H9 (cell line): ENCODE data around the gene STK32B. TPM values are rescaled to one million over a fixed set of nuclear protein-coding genes. Genes with fewer than 3 reads are reported as not detected.

Source experiments
- DNase-seq: peaks from one replicate; pipeline ENCODE4 v3.0.0-alpha.2; 2017
- H2AFZ ChIP-seq: one replicate; pipeline ENCODE4 v1.6.1; 2013; ENCODE audit warnings: mild to moderate bottlenecking, low read length, control low read depth, moderate library complexity
- H2AK5ac ChIP-seq: 2 replicates; pipeline ENCODE4 v1.6.1; 2013; ENCODE audit warnings: low read length, control low read depth, mixed read lengths; ENCODE audit not compliant: insufficient read length
- H2BK120ac ChIP-seq: one replicate; pipeline ENCODE4 v1.6.1; 2013; ENCODE audit warnings: low read depth, mild to moderate bottlenecking, low read length, control low read depth, inconsistent platforms; ENCODE audit not compliant: poor library complexity, severe bottlenecking
- H2BK12ac ChIP-seq: 2 replicates; pipeline ENCODE4 v1.6.1; 2013; ENCODE audit warnings: low read length, control low read depth, mixed read lengths, low read depth; ENCODE audit not compliant: insufficient read length
- H2BK15ac ChIP-seq: 2 replicates; pipeline ENCODE4 v1.6.1; 2013; ENCODE audit warnings: low read depth, low read length, control low read depth
- H2BK20ac ChIP-seq: one replicate; pipeline ENCODE4 v1.6.1; 2013; ENCODE audit warnings: low read depth, mild to moderate bottlenecking, low read length, control low read depth, inconsistent platforms; ENCODE audit not compliant: poor library complexity, severe bottlenecking
- H2BK5ac ChIP-seq: 2 replicates; pipeline ENCODE4 v1.6.1; 2013; ENCODE audit warnings: low read length, control low read depth, mixed read lengths; ENCODE audit not compliant: insufficient read length
- H3K14ac ChIP-seq: 2 replicates; pipeline ENCODE4 v1.6.1; 2013; ENCODE audit warnings: low read length, control low read depth; ENCODE audit not compliant: insufficient read depth
- H3K18ac ChIP-seq: 2 replicates; pipeline ENCODE4 v1.6.1; 2013; ENCODE audit warnings: low read depth, mild to moderate bottlenecking, mixed read lengths, low read length, control low read depth; ENCODE audit not compliant: insufficient read length
- H3K23ac ChIP-seq: 2 replicates; pipeline ENCODE4 v1.6.1; 2013; ENCODE audit warnings: low read length, control low read depth, mixed read lengths, low read depth; ENCODE audit not compliant: insufficient read length
- H3K23me2 ChIP-seq: 2 replicates; pipeline ENCODE4 v1.6.1; 2013; ENCODE audit warnings: low read depth, mild to moderate bottlenecking, mixed read lengths, low read length, control low read depth; ENCODE audit not compliant: insufficient read length, poor library complexity, severe bottlenecking
- H3K27ac ChIP-seq: 2 replicates; pipeline ENCODE4 v1.5.1; 2013; ENCODE audit warnings: low read length, control low read depth, mixed read lengths, low read depth; ENCODE audit not compliant: insufficient read length
- H3K27me3 ChIP-seq: 2 replicates; pipeline ENCODE4 v1.6.1; 2013; ENCODE audit warnings: low read length, control low read depth, inconsistent platforms; ENCODE audit not compliant: insufficient read depth
- H3K4ac ChIP-seq: 2 replicates; pipeline ENCODE4 v1.6.1; 2013; ENCODE audit warnings: low read depth, mild to moderate bottlenecking, control low read depth, inconsistent platforms, low read length, moderate library complexity
- H3K4me1 ChIP-seq: 2 replicates; pipeline ENCODE4 v1.6.1; 2013; ENCODE audit warnings: low read length, control low read depth, inconsistent platforms; ENCODE audit not compliant: insufficient read depth
- H3K4me2 ChIP-seq: 2 replicates; pipeline ENCODE4 v1.6.1; 2013; ENCODE audit warnings: low read length, control low read depth, mixed read lengths; ENCODE audit not compliant: insufficient read length, insufficient read depth
- H3K56ac ChIP-seq: 2 replicates; pipeline ENCODE4 v1.6.1; 2013; ENCODE audit warnings: low read depth, mild to moderate bottlenecking, mixed read lengths, low read length, control low read depth; ENCODE audit not compliant: insufficient read length
- H3K79me1 ChIP-seq: 2 replicates; pipeline ENCODE4 v1.6.1; 2013; ENCODE audit warnings: low read depth, mild to moderate bottlenecking, moderate library complexity, low read length, control low read depth, inconsistent platforms; ENCODE audit not compliant: insufficient read depth, poor library complexity, severe bottlenecking
- H3K79me2 ChIP-seq: 2 replicates; pipeline ENCODE4 v1.6.1; 2013; ENCODE audit warnings: low read length, control low read depth, inconsistent platforms; ENCODE audit not compliant: insufficient read depth
- H3K9ac ChIP-seq: 2 replicates; pipeline ENCODE4 v1.6.1; 2013; ENCODE audit warnings: low read length, control low read depth, mixed read lengths; ENCODE audit not compliant: insufficient read length; ENCODE audit errors: extremely low read depth
- H3K9me3 ChIP-seq: one replicate; pipeline ENCODE4 v1.6.1; 2013; ENCODE audit warnings: low read depth, low read length, inconsistent platforms; ENCODE audit not compliant: control insufficient read depth
- H3T11ph ChIP-seq: one replicate; pipeline ENCODE4 v1.6.1; 2013; ENCODE audit warnings: mild to moderate bottlenecking, low read length, control low read depth, inconsistent platforms
- H4K20me1 ChIP-seq: one replicate; pipeline ENCODE4 v1.6.1; 2013; ENCODE audit not compliant: control insufficient read depth, insufficient read length, insufficient read depth
- H4K5ac ChIP-seq: 2 replicates; pipeline ENCODE4 v1.6.1; 2013; ENCODE audit warnings: low read depth, mild to moderate bottlenecking, mixed read lengths, low read length, control low read depth; ENCODE audit not compliant: insufficient read length
- H4K8ac ChIP-seq: replicated peaks from 2 replicates; pipeline ENCODE4 v1.6.1; 2013; ENCODE audit warnings: low read length, control low read depth, mixed read lengths, low read depth; ENCODE audit not compliant: insufficient read length
- H4K91ac ChIP-seq: 2 replicates; pipeline ENCODE4 v1.6.1; 2013; ENCODE audit warnings: low read depth, mild to moderate bottlenecking, moderate library complexity, mixed read lengths, low read length, control low read depth; ENCODE audit not compliant: insufficient read length
- H3K27ac Mint-ChIP-seq, 3 experiments: 2 replicates in 2 of 3; 3 replicates in 1 of 3; pipeline ENCODE4 v1.8.0; 2020 to 2021; ENCODE audit warnings: mixed read lengths in 3 of 3, mild to moderate bottlenecking in 1 of 3, moderate library complexity in 1 of 3
- H3K27me3 Mint-ChIP-seq: 2 replicates; pipeline ENCODE4 v1.8.0; 2021; ENCODE audit warnings: low read depth, mild to moderate bottlenecking, moderate library complexity, mixed read lengths
- H3K36me3 Mint-ChIP-seq, 3 experiments: 2 replicates in 2 of 3; 3 replicates in 1 of 3; pipeline ENCODE4 v1.8.0; 2020 to 2021; ENCODE audit warnings: low read depth in 3 of 3, mixed read lengths in 3 of 3; ENCODE audit not compliant: insufficient read depth in 1 of 3
- H3K4me1 Mint-ChIP-seq, 2 experiments: 2 replicates each; pipeline ENCODE4 v1.8.0; 2020; ENCODE audit warnings: mixed read lengths in 2 of 2
- H3K4me3 Mint-ChIP-seq, 2 experiments: 2 replicates in 1 of 2; 3 replicates in 1 of 2; pipeline ENCODE4 v1.8.0; 2020 to 2021; ENCODE audit warnings: mild to moderate bottlenecking in 2 of 2, mixed read lengths in 2 of 2, moderate library complexity in 1 of 2
- H3K9me3 Mint-ChIP-seq, 2 experiments: 2 replicates in 1 of 2; 3 replicates in 1 of 2; pipeline ENCODE4 v1.8.0; 2020; ENCODE audit warnings: mild to moderate bottlenecking in 2 of 2, mixed read lengths in 2 of 2, moderate library complexity in 1 of 2
- WGBS: extraction: QIAGEN DNeasy Blood & Tissue Kit; methylation state at CpG from one replicate; pipeline ENCODE4 v1.1.7; 2013; ENCODE audit warnings: missing lambda C conversion rate, low lambda C conversion rate, mixed read lengths; ENCODE audit not compliant: insufficient read length; ENCODE audit errors: extremely low coverage; 5-methylcytosine and 5-hydroxymethylcytosine counted together
- total RNA-seq: library from RNA; stranded (reverse); gene quantifications from 2 replicates; pipeline ENCODE4 v1.2.1, GENCODE V29; 2021
- TF ChIP-seq, protein P1 (sequence below): fragments of 200-600 bp; sonication (generic); conservative IDR thresholded peaks from 3 replicates; pipeline ENCODE4 v1.8.0; 2021; ENCODE audit warnings: antibody characterized with exemption, mild to moderate bottlenecking

The STK32B gene
- total RNA-seq, 1 experiment from 2014 or later = 1.0 TPM

- Histone ChIP-seq H3K23me2 (no peaks in the 10 kb centered on the region), H3K79me2 (no peaks in the 10 kb centered on the region), H3K27me3 (no peaks in the 10 kb centered on the region), H2BK15ac (no peak overlapping the region), H3K79me1 (no peaks in the 10 kb centered on the region), H4K91ac (no peak overlapping the region), H4K5ac (no peak overlapping the region), H3K18ac (no peak overlapping the region), H3K27ac (no peak overlapping the region), H4K8ac (no peak overlapping the region), H3K23ac (no peak overlapping the region), H3T11ph (no peak overlapping the region), H3K9me3 (no peaks in the 10 kb centered on the region), H3K14ac (no peak overlapping the region), H2BK5ac (no peak overlapping the region), H3K4me2 (no peak overlapping the region), H2BK12ac (no peak overlapping the region), H3K9ac (no peak overlapping the region), H2AK5ac (no peak overlapping the region), H2BK120ac (no peak overlapping the region), H2BK20ac (no peak overlapping the region), H2AFZ (no peak overlapping the region), H3K56ac (no peak overlapping the region), H3K4ac (no peak overlapping the region), H3K4me1 (peaks cover 2% of the 10 kb centered on the region; the same call in 1 of the 2 replicates), H4K20me1 (no peaks in the 10 kb centered on the region)
- Mint-ChIP-seq H3K9me3 (peaks cover under 1% of the 10 kb centered on the region in 2 experiments; a peak in 1 of 5 replicates), H3K4me3 (no peak overlapping the region), H3K4me1 (peaks cover 5 to 7% of the 10 kb centered on the region in 2 experiments), H3K36me3 (peaks cover 0 to 4% (median 2%) of the 10 kb centered on the region in 3 experiments; a peak in 4 of 7 replicates), H3K27ac (no peak overlapping the region), H3K27me3 (peaks cover 19% of the 10 kb centered on the region)
- TF ChIP-seq, protein P1, sequence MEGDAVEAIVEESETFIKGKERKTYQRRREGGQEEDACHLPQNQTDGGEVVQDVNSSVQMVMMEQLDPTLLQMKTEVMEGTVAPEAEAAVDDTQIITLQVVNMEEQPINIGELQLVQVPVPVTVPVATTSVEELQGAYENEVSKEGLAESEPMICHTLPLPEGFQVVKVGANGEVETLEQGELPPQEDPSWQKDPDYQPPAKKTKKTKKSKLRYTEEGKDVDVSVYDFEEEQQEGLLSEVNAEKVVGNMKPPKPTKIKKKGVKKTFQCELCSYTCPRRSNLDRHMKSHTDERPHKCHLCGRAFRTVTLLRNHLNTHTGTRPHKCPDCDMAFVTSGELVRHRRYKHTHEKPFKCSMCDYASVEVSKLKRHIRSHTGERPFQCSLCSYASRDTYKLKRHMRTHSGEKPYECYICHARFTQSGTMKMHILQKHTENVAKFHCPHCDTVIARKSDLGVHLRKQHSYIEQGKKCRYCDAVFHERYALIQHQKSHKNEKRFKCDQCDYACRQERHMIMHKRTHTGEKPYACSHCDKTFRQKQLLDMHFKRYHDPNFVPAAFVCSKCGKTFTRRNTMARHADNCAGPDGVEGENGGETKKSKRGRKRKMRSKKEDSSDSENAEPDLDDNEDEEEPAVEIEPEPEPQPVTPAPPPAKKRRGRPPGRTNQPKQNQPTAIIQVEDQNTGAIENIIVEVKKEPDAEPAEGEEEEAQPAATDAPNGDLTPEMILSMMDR = no peak
- DNase-seq = no peak
- no CpG with 5 or more reads among the region's 5 CpGs for WGBS
These were observed 75.0 kb downstream of the STK32B start for GRCh38 chr4:5126231-5126630.
